HG02623 (cell line): ENCODE data around the gene CUTC.
"Not testable (repeated sequence)": the region's sequence is repeated elsewhere in the genome, so short reads cannot be mapped to it uniquely, and the experiment has no call there.

ENCODE experiments used
- ATAC-seq: cut with Tn5 transposase; IDR thresholded peaks from one replicate; pipeline ENCODE4 v1.9.1; 2021; ENCODE audit warnings: moderate library complexity; ENCODE audit not compliant: unreplicated experiment

CUTC gene

GRCh38 chr10:99732033-99732842, at the start of gene CUTC, which contains the start of gene COX15:
Gene CUTC (plus strand): TSS chr10:99732234. CDS start chr10:99732349, 115 bp downstream.
Gene COX15 (minus strand): TSS chr10:99732127. CDS start chr10:99732049, 78 bp downstream.
- ATAC-seq = peak; percentile 82

DNA sequence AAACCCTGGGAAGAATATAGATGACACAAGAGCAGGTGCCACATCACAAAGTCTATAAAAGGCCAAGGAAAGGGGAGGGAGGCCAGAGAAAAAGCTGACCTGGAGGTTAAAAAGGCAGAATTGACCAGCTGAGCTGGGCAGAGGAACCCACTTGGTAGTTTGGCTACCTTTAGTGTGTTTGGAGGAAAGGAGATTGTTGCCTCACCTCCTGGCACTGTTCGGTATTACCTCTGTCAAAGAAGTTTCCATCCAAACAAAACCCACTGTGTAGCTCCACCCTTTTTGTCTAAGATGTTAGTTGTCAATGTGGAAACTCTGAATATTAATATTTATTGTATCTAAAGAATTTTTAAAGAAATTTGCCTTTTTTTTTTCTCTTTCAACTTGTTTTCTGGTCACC, 49.3 kb upstream of the CUTC start:
- no peak for ATAC-seq

DNA sequence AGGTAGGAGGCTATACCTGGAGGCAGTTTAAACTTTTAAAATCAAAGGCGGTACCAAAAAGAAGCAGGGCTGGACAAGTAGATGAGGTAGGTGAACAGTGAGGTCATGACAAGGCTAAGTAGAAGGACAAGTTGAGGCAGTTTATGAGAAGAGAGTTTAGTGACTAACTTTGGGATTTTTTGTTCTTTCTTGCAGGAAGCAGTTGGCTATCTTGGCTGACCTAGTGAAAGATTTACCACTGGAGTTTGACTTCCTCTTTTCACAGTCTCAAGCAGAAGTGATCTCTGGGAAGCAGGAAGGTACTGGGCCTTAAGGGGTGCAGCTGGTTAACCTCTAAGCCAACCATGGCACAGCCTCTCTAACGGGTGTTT, 46.5 kb upstream of the CUTC start:
- peak; percentile 90 for ATAC-seq

GRCh38 chr10:99689461-99689860, 42.6 kb upstream of the CUTC start:
- no peak for ATAC-seq

DNA sequence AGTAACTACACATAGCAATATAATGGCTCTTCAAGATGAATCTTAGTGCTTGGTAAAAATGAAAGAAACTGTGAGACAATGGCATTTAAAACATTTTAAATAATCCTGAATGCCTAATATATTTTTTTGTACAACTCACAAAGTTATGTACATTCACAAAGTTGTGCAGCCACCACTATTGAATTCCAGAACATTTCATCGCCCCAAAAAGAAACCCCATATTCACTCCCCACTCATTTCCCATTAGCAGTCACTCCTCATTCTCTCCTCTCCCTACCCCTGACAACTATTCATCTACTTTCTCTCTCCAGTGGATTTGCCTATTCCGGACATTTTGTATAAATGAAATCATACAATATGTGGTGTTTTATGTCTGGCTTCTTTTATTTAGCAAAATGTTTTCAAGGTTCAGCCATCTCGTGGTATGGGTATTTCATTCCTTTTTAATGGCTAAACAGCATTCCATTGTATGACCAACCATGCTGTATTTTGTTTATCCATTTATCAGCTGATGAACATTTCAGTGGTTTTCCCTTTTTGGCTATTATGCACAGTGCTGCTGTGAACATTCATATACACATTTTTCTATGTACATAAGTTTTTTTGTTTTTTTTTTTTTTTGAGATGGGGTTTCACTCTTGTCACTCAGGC, 38.0 kb upstream of the CUTC start:
- ATAC-seq = no peak

DNA sequence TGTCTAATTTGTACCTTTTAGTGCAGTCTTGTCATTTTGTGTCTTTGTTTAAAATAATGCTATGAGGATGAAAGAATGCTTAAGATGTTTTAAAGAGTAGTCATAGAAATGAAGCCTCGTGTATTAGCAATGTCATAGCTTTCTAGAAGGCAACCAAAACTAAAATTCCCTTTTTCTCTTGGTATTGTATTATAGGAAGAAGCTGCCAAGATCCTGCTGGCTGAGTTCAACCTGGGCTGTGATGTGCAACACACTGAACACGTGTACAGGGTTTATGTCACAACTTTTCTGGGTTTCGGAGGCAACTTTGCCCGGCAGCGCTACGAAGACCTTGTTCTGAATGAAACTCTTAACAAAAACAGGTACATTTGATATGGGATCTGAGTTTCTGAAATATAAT, 36.3 kb upstream of the CUTC start:
- ATAC-seq = no peak

GRCh38 chr10:99698504-99699080, 33.4 kb upstream of the CUTC start:
- no peak for ATAC-seq

DNA sequence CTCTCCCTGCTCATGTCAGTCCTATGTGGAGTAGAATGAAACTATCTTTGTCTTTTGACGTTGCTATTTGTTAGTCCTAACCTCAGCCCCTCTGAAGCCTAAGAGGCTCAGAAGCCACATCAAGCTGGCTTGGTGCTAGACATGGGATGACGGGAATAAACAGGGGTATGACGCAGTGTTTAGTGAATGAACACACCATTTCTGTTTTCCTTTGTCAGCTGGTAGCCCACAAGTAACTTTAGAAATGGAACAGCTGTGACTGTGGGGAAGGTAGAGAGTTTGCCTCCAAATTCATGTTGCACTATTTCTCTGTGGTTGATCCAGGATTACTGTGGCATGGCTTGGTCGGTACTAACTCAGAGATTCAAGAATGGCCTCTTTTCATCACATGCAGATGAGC, 31.4 kb upstream of the CUTC start:
- no peak for ATAC-seq

- no peak for ATAC-seq
Observed at GRCh38 chr10:99708428-99709012, 23.5 kb upstream of the CUTC start.

GRCh38 chr10:99709480-99710229, 22.4 kb upstream of the CUTC start:
- ATAC-seq = peak; percentile 47

DNA sequence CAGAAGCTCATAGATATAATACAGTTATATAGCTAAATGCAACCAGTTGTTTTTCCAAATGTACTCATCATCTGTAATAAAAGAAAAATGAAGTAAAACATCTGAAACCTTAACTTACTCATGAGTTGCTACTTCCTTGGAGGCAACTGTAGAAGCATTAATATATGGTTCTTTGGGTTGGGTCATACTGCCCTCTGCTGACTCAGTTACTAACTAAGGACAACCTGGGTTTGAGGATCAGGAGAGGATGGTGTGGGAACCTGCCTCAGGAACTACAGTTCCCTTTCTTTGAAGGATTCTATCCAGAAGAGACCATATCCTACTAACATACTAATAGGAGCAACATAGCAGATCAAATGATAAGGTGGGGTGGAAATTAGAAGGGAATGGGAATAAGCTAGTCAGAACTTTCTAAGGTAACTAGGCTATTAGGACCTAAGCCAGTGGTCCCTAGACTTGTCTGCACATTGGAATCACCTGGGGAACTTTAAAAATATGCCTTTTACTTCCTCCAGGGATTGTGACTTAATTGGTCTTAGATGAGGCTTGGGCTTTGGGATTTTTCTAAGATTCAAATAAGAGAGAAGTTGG, 20.8 kb upstream of the CUTC start:
- peak; percentile 66 for ATAC-seq

GRCh38 chr10:99714446-99714845, 17.6 kb upstream of the CUTC start:
- no peak for ATAC-seq

GRCh38 chr10:99720387-99720786, 11.6 kb upstream of the CUTC start:
- ATAC-seq = no peak

- ATAC-seq = no peak
Observed at GRCh38 chr10:99730026-99730425, 2.0 kb upstream of the CUTC start.

DNA sequence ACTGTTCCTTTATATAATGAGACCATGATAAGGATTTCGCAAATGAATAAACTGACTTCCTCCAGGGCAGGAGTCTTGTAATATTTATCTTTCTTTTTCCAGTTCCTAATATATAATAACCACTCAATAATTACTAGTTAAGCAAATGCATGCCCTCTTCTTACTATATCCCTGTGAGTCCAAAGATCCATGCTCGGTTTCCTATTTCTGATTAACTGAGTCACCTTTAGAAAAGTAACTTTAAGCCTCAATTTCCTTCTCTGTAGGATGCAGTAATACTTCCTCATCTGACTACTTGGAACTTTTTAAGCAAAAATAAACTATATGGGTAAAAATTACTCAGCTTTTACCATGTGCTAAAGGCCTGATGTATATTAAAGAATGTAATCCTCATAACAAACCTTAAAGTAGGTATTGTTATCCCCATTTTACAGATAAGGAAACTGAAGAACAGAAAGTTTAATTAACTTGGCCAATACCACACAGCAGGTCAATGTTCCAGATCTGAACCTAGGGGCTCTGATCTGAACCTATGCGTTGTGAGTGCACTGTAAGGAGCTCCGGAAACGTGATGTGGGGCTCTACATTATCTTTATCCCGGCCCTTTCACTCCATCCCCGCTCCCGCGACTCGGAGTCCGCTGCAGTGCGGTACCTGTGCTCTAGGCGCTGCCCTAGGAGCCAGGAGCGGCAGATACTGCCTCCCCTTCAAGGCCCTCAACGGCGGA, 565 bp upstream of the CUTC start:
- peak; percentile 22 for ATAC-seq

DNA sequence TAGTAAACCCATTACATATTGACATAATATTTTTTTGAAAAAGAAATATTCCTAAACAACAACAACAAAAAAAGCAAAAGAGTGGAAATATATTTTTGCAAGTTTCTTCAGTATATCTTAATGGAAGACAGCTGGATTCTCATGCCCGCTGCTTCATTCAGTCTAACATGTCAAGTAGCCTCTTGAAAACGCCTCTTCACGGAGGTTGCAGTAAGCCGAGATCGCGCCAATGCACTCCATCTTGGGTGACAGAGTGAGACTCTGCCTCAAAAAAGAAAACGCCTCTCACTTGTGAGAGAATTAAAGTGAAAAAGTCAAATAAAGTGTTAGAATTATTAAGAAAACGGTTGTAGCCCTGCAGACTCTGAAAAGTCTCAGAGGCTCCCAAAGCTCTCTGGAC, 1.3 kb downstream of the CUTC start:
- ATAC-seq = no peak

DNA sequence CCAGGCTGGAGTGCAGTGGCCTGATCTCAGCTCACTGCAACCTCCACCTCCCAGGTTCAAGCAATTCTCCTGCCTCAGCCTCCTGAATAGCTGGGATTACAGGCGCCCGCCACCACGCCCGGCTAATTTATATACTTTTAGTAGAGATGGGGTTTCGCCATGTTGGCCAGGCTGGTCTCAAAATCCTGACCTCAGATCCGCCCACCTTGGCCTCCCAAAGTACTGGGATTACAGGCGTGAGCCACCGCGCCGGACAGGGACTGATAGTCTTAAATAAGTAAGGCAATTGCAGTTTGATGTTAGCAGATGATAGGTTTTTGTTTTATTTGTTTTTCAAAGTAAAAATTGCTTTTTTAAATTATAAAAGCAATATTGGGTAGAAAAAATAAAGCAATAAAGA, 2.1 kb downstream of the CUTC start:
- ATAC-seq = not testable (repeated sequence)

DNA sequence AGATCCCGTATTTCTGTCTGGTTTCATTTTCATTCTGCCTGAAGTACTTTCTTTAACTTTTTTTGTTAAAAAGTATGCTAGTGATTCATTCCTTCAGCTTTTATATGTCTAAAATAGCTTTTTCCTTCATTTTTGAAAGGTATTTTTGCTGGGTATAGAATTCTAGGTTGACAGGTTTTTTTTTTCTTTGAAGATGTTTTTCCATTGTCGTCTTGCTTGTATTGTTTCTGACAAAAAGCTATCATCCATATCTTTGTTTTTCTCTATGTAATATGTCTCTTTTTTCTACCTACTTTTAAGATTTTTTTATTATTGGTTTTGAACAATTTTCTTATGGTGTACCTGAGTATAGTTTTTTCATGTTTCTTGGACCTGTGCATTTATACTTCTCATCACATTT, 8.2 kb downstream of the CUTC start:
- ATAC-seq = no peak

DNA sequence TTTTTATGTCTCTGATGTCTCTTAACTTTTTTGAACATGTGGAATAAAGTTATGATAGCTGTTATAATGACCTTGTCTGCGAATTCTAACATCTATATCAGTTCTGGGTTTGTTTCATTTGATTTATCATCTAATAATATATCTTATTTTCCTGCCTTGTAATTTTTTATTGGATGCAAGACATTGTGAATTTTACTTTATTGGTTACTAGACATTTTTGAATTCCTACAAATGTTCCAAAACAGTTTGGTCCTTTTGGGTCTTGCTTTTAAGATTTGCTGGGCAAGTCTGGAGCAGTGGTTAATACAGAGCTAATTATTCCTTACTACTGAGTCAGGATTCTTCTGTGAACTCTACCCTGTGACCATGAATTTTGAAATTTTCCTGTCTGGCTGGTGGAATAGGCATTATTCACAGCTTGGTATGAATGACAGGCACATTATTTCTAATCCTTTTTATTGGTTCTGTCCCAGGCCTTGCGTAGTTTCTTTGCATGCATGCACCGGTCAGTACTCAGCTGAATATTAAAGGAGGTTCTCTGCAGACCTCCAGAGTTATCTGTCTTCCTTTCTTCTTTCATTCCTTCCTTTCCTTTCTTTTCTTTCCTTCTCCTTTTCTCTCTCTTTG, 9.0 kb downstream of the CUTC start:
- ATAC-seq = no peak

- ATAC-seq = no peak
Observed at GRCh38 chr10:99742254-99742653, 10.2 kb downstream of the CUTC start.
